Erythroblast (primary cell): Measurements from ENCODE around the gene USP17L5.
A peak's percentile ranks its signal among the peaks of the same experiment; 100 is the strongest.
"Not testable (repeated sequence)": the region's sequence is repeated elsewhere in the genome, so short reads cannot be mapped to it uniquely, and the experiment has no call there.

Experiments
- DNase-seq, 2 experiments: peaks; one replicate each; lab custom pipeline; 2025; lab: John Stamatoyannopoulos, UW
- GATA1 ChIP-seq: IDR thresholded peaks from 2 replicates; pipeline ENCODE4 v1.6.1; 2011; ENCODE audit warnings: low read depth, mild to moderate bottlenecking, control low read depth, low read length, moderate library complexity
- POLR2A ChIP-seq: IDR thresholded peaks from 2 replicates; pipeline ENCODE4 v1.6.1; 2011; ENCODE audit warnings: mild to moderate bottlenecking, low read length

USP17L5 gene

GRCh38 chr4:9339103-9339502 is at the start of gene USP17L5:
TSS of gene USP17L5 (plus strand) at chr4:9339403. CDS start at chr4:9339403, 0 bp downstream.
- not testable (repeated sequence) for DNase-seq

GRCh38 chr4:9324191-9324590 is 15.0 kb upstream of the USP17L5 start:
- DNase-seq: not testable (repeated sequence)

GRCh38 chr4:9324865-9325264 is 14.3 kb upstream of the USP17L5 start, which contains the start of gene USP17L24:
TSS of gene USP17L24 (plus strand) at chr4:9325165. CDS start at chr4:9325165, 0 bp downstream.
- not testable (repeated sequence) for DNase-seq

- not testable (repeated sequence) for DNase-seq
Observed at GRCh38 chr4:9329611-9330010, 9.6 kb upstream of the USP17L5 start, which contains the start of gene USP17L25. TSS of gene USP17L25 (plus strand) at chr4:9329911. CDS start at chr4:9329911, 0 bp downstream.

- not testable (repeated sequence) for DNase-seq
Observed at GRCh38 chr4:9334358-9334757, 4.8 kb upstream of the USP17L5 start, which contains the start of gene USP17L26. TSS of gene USP17L26 (plus strand) at chr4:9334658. CDS start at chr4:9334658, 0 bp downstream.

GRCh38 chr4:9343848-9344247 is 4.6 kb downstream of the USP17L5 start, which contains the start of gene USP17L27:
TSS of gene USP17L27 (plus strand) at chr4:9344148. CDS start at chr4:9344148, 0 bp downstream.
- DNase-seq: not testable (repeated sequence)

- not testable (repeated sequence) for DNase-seq
Observed at GRCh38 chr4:9348593-9348992, 9.4 kb downstream of the USP17L5 start, which contains the start of gene USP17L28. TSS of gene USP17L28 (plus strand) at chr4:9348893. CDS start at chr4:9348893, 0 bp downstream.

GRCh38 chr4:9350866-9351265 is 11.7 kb downstream of the USP17L5 start:
- DNase-seq: not testable (repeated sequence)

- DNase-seq: not testable (repeated sequence)
Observed at GRCh38 chr4:9353338-9353737, 14.1 kb downstream of the USP17L5 start, which contains the start of gene USP17L29. TSS of gene USP17L29 (plus strand) at chr4:9353638. CDS start at chr4:9353638, 0 bp downstream.

GRCh38 chr4:9362829-9363228 is 23.6 kb downstream of the USP17L5 start, which contains the start of gene USP17L30:
TSS of gene USP17L30 (plus strand) at chr4:9363129. CDS start at chr4:9363129, 0 bp downstream.
- DNase-seq: not testable (repeated sequence)

GRCh38 chr4:9379881-9380280 is 40.7 kb downstream of the USP17L5 start:
- not testable (repeated sequence) for DNase-seq

GRCh38 chr4:9381012-9381534 is 41.9 kb downstream of the USP17L5 start:
- DNase-seq: peak in 1 of 2 experiments; percentile 18

- TF ChIP-seq POLR2A: no peak
- TF ChIP-seq GATA1: no peak
- no peak for DNase-seq
Observed at GRCh38 chr4:9384126-9384525, 44.9 kb downstream of the USP17L5 start.

- DNase-seq: not testable (repeated sequence)
Observed at GRCh38 chr4:9389001-9389400, 49.8 kb downstream of the USP17L5 start.
